ENCODE measurements around the gene ITM2B.

DNA sequence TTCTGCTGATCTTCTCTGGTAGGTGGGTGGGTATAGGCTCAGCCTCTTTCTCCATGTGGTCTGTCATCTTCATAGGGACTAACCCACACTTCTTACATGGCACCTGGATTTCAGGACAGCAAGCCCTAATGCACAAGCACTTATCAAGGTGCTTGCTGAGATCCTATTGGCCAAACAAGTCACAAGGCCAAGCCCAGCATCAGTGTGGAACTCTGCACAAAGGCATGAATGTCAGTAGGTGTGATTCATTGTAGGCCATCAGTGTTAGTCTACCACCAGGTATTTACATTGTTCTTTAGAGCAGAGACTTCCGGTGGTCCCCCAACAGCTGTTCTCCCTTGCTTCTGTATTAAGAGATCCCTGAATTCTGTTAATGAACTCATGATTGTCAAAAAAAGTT lies 62.3 kb downstream of the ITM2B start:
- TF ChIP-seq GATA2 (IDR thresholded peaks at IDR 0.05; ENCODE audit: low read depth, low read length), result no peak
- TF ChIP-seq GATA3 (IDR thresholded peaks at IDR 0.05; ENCODE audit: low read depth, low read length), result no peak
